GM12878 (cell line): ENCODE data around the gene ACOT6. TPM values are rescaled to one million over a fixed set of nuclear protein-coding genes. Genes with fewer than 3 reads are reported as not detected.

Experiments used
- CHD2 ChIP-seq: IDR thresholded peaks from 2 replicates; pipeline ENCODE4 v1.6.1; 2011; ENCODE audit warnings: low read depth, low read length, improper control_type of control experiment, borderline replicate concordance
- EGR1 ChIP-seq, 2 experiments: IDR thresholded peaks; 1 replicate in 1 of 2; 2 replicates in 1 of 2; pipeline ENCODE4 v1.6.1; 2011 to 2012; ENCODE audit warnings: low read depth in 2 of 2, low read length in 2 of 2, borderline replicate concordance in 1 of 2, mild to moderate bottlenecking in 1 of 2, moderate library complexity in 1 of 2
- GATAD2B ChIP-seq: fragments of 450-650 bp; conservative IDR thresholded peaks from 2 replicates; pipeline ENCODE4 v1.6.1; 2017; ENCODE audit warnings: low read depth, mild to moderate bottlenecking, moderate library complexity
- HDGF ChIP-seq: fragments of 450-650 bp; IDR thresholded peaks from 2 replicates; pipeline ENCODE4 v1.6.1; 2016; ENCODE audit warnings: antibody characterized with exemption
- IKZF1 ChIP-seq: fragments of 450-650 bp; conservative IDR thresholded peaks from 2 replicates; pipeline ENCODE4 v1.6.1; 2017; ENCODE audit warnings: antibody characterized with exemption, mild to moderate bottlenecking
- PKNOX1 ChIP-seq: fragments of 450-650 bp; IDR thresholded peaks from 2 replicates; pipeline ENCODE4 v1.6.1; 2016; ENCODE audit warnings: mild to moderate bottlenecking
- POU2F2 ChIP-seq: IDR thresholded peaks from 3 replicates; pipeline ENCODE4 v1.6.1; 2011; ENCODE audit warnings: low read depth, mild to moderate bottlenecking, low read length, borderline replicate concordance
- RAD21 ChIP-seq: IDR thresholded peaks from 2 replicates; pipeline ENCODE4 v1.6.1; 2011; ENCODE audit warnings: mild to moderate bottlenecking, low read depth, low read length, moderate library complexity; ENCODE audit not compliant: insufficient read depth
- SMAD5 ChIP-seq: IDR thresholded peaks from 2 replicates; pipeline ENCODE4 v1.6.1; 2016; ENCODE audit warnings: antibody characterized with exemption, low read depth
- SMARCA5 ChIP-seq: fragments of 450-650 bp; IDR thresholded peaks from 2 replicates; pipeline ENCODE4 v1.6.1; 2017; ENCODE audit warnings: mild to moderate bottlenecking
- TCF3 ChIP-seq: IDR thresholded peaks from 2 replicates; pipeline ENCODE4 v1.6.1; 2012; ENCODE audit warnings: low read depth, mild to moderate bottlenecking, low read length, borderline replicate concordance; ENCODE audit not compliant: insufficient read depth
- YY1 ChIP-seq: IDR thresholded peaks from 2 replicates; pipeline ENCODE4 v1.6.1; 2011; ENCODE audit warnings: low read depth, mild to moderate bottlenecking, low read length
- ZNF207 ChIP-seq: fragments of 450-650 bp; IDR thresholded peaks from 2 replicates; pipeline ENCODE4 v1.6.1; 2014; ENCODE audit warnings: antibody characterized with exemption, mild to moderate bottlenecking, borderline replicate concordance
- ZNF24 ChIP-seq: fragments of 450-650 bp; IDR thresholded peaks from 2 replicates; pipeline ENCODE4 v1.6.1; 2017; ENCODE audit warnings: antibody characterized with exemption, mild to moderate bottlenecking
- ZNF687 ChIP-seq: fragments of 450-650 bp; IDR thresholded peaks from 2 replicates; pipeline ENCODE4 v1.6.1; 2017; ENCODE audit warnings: mild to moderate bottlenecking, moderate library complexity
- polyA plus RNA-seq, 11 experiments: library from polyadenylated mRNA; depleted of rRNA in 4 of 11; unstranded in 6 of 11; stranded (reverse) in 5 of 11; fragments of >200 nt; fragmentation: Nextera tagmentation in 4 of 11; fragmentation: Illumina TruSeq in 1 of 11; extraction: Ambion mirVana in 4 of 11; extraction: Trizol in 1 of 11; gene quantifications; 1 replicate in 1 of 11; 2 replicates in 10 of 11; pipeline versions ENCODE4 v1.2.1 to v1.2.3, GENCODE V29; 2011 to 2016; ENCODE audit warnings: inconsistent platforms in 2 of 11, missing spikeins in 2 of 11, low read depth in 1 of 11
- total RNA-seq, 4 experiments: library from RNA; depleted of rRNA in 3 of 4; stranded (reverse); fragments of >200 nt in 3 of 4; fragmentation: Illumina TruSeq in 1 of 4; extraction: Trizol in 1 of 4; gene quantifications; 2 replicates each; pipeline versions ENCODE4 v1.2.1 to v1.2.3, GENCODE V29; 2013 to 2021
- TF ChIP-seq, protein P1 (sequence below): fragments of 450-650 bp; IDR thresholded peaks from 2 replicates; pipeline ENCODE4 v1.6.1; 2017; ENCODE audit warnings: low read depth, mild to moderate bottlenecking, moderate library complexity
- TF ChIP-seq, protein P2 (sequence below): fragments of 450-650 bp; IDR thresholded peaks from 2 replicates; pipeline ENCODE4 v1.6.1; 2016; ENCODE audit warnings: mild to moderate bottlenecking

Gene ACOT6
- total and polyA plus RNA-seq, 10 of the 15 experiments (the other 5 are each of a cell fraction or from before 2014, with no cell fraction given), result not detected

GRCh38 chr14:73569185-73569958, 42.9 kb upstream of the ACOT6 start, which contains the start of gene ACOT2 (continued):
- peak; percentile 72; the same call in 1 of the 2 replicates for TF ChIP-seq ZNF207
- TF ChIP-seq ZNF687, result peak; percentile 82
- TF ChIP-seq EGR1 (IDR thresholded peaks at IDR 0.05; ENCODE audit: borderline replicate concordance in 1 of 2, low read depth in 2 of 2, low read length in 2 of 2), result peak in 1 of 2 experiments; percentile 63; a peak in 2 of 3 replicates
- peak; percentile 80 for TF ChIP-seq GATAD2B
- TF ChIP-seq CHD2, result 0 out of 2 replicates have a peak, but pooled peaks have one; percentile 45
- TF ChIP-seq POU2F2, result 0 out of 3 replicates have a peak, but pooled peaks have one; percentile 19
- TF ChIP-seq ZNF24, result peak; percentile 58; the same call in 1 of the 2 replicates
- peak; percentile 94 for TF ChIP-seq YY1
- TF ChIP-seq, protein P1, sequence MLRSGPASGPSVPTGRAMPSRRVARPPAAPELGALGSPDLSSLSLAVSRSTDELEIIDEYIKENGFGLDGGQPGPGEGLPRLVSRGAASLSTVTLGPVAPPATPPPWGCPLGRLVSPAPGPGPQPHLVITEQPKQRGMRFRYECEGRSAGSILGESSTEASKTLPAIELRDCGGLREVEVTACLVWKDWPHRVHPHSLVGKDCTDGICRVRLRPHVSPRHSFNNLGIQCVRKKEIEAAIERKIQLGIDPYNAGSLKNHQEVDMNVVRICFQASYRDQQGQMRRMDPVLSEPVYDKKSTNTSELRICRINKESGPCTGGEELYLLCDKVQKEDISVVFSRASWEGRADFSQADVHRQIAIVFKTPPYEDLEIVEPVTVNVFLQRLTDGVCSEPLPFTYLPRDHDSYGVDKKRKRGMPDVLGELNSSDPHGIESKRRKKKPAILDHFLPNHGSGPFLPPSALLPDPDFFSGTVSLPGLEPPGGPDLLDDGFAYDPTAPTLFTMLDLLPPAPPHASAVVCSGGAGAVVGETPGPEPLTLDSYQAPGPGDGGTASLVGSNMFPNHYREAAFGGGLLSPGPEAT, result 0 out of 2 replicates have a peak, but pooled peaks have one; percentile 19
- TF ChIP-seq IKZF1, result peak; percentile 73; the same call in 1 of the 2 replicates
- peak; percentile 69 for TF ChIP-seq HDGF
- peak; percentile 50; the same call in 1 of the 2 replicates for TF ChIP-seq SMAD5
- TF ChIP-seq RAD21, result 0 out of 2 replicates have a peak, but pooled peaks have one; percentile 6
- peak; percentile 80; the same call in 1 of the 2 replicates for TF ChIP-seq SMARCA5
- peak; percentile 38 for TF ChIP-seq PKNOX1
- TF ChIP-seq TCF3, result 0 out of 2 replicates have a peak, but pooled peaks have one; percentile 25
- TF ChIP-seq, protein P2, sequence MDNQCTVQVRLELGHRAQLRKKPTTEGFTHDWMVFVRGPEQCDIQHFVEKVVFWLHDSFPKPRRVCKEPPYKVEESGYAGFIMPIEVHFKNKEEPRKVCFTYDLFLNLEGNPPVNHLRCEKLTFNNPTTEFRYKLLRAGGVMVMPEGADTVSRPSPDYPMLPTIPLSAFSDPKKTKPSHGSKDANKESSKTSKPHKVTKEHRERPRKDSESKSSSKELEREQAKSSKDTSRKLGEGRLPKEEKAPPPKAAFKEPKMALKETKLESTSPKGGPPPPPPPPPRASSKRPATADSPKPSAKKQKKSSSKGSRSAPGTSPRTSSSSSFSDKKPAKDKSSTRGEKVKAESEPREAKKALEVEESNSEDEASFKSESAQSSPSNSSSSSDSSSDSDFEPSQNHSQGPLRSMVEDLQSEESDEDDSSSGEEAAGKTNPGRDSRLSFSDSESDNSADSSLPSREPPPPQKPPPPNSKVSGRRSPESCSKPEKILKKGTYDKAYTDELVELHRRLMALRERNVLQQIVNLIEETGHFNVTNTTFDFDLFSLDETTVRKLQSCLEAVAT, result peak; percentile 3; the same call in 1 of the 2 replicates
